SK-N-SH (cell line): Measurements from ENCODE around the gene SNX15. TPM values are rescaled to one million over a fixed set of nuclear protein-coding genes. Genes with fewer than 3 reads are reported as not detected.

Source experiments
- CTCF ChIA-PET: fragments of 300-600, 350-600 bp; formaldehyde crosslinking; extraction: SDS; loops from one replicate; lab custom pipeline; 2021; lab: Yijun Ruan, JAX
- POLR2A ChIA-PET: fragments of 350-600 bp; sonication (Branson Sonifier 250); formaldehyde crosslinking; extraction: SDS; loops from one replicate; lab custom pipeline; 2020; ENCODE audit warnings: antibody characterized with exemption, inconsistent platforms; lab: Yijun Ruan, JAX
- DNase-seq: peaks from one replicate; pipeline ENCODE4 v3.0.0; 2012
- H2AFZ ChIP-seq: fragments of 200-600 bp; sonication (generic); 2 replicates; pipeline ENCODE4 v1.8.1; 2016; ENCODE audit warnings: antibody characterized with exemption, mild to moderate bottlenecking, low read depth
- H3F3A ChIP-seq: fragments of 200-600 bp; sonication (generic); replicated peaks from 2 replicates; pipeline ENCODE3; 2016; ENCODE audit warnings: antibody characterized with exemption, mild to moderate bottlenecking; ENCODE audit not compliant: insufficient read depth
- H3K27ac ChIP-seq, 2 experiments: fragments of 200-500 bp in 1 of 2; fragments of 200-600 bp in 1 of 2; sonication (Bioruptor generic) in 1 of 2; sonication (generic), shearing (Covaris generic) in 1 of 2; 2 replicates each; pipeline versions ENCODE4 v1.5.1 to v1.6.1; 2014 to 2016; ENCODE audit warnings: low read depth in 2 of 2, inconsistent platforms in 1 of 2, low read length in 1 of 2, mild to moderate bottlenecking in 1 of 2, mixed read lengths in 1 of 2
- H3K27me3 ChIP-seq: fragments of 200-600 bp; sonication (generic), shearing (Covaris generic); 2 replicates; pipeline ENCODE4 v1.6.1; 2016; ENCODE audit warnings: mixed run types; ENCODE audit not compliant: insufficient read depth
- H3K36me3 ChIP-seq, 2 experiments: fragments of 200-500 bp in 1 of 2; fragments of 200-600 bp in 1 of 2; sonication (Bioruptor generic) in 1 of 2; sonication (generic) in 1 of 2; replicated peaks in 1 of 2; 2 replicates each; pipeline versions ENCODE3 to v1.5.1; 2014 to 2016; ENCODE audit warnings: low read length in 1 of 2, mild to moderate bottlenecking in 1 of 2; ENCODE audit not compliant: insufficient read depth in 2 of 2, control insufficient read depth in 1 of 2
- H3K4me1 ChIP-seq, 2 experiments: fragments of 200-500 bp in 1 of 2; fragments of 200-600 bp in 1 of 2; sonication (Bioruptor generic) in 1 of 2; sonication (generic), shearing (Covaris generic) in 1 of 2; 2 replicates each; pipeline versions ENCODE4 v1.5.1 to v1.6.1; 2014 to 2016; ENCODE audit warnings: low read depth in 1 of 2, low read length in 1 of 2, mixed run types in 1 of 2; ENCODE audit not compliant: insufficient read depth in 2 of 2, control insufficient read depth in 1 of 2
- H3K4me2 ChIP-seq: fragments of 200-600 bp; sonication (generic), shearing (Covaris generic); 2 replicates; pipeline ENCODE4 v1.6.1; 2017; ENCODE audit warnings: mixed run types
- H3K4me3 ChIP-seq, 2 experiments: fragments of 200-500 bp in 1 of 2; fragments of 200-600 bp in 1 of 2; sonication (Bioruptor generic) in 1 of 2; sonication (generic), shearing (Covaris generic) in 1 of 2; 2 replicates each; pipeline versions ENCODE4 v1.5.1 to v1.8.1; 2014 to 2016; ENCODE audit warnings: low read depth in 2 of 2, inconsistent platforms in 1 of 2, low read length in 1 of 2, mild to moderate bottlenecking in 1 of 2, mixed read lengths in 1 of 2, moderate library complexity in 1 of 2
- H3K79me2 ChIP-seq: fragments of 200-600 bp; sonication (generic); 2 replicates; pipeline ENCODE4 v1.8.1; 2017; ENCODE audit warnings: mild to moderate bottlenecking; ENCODE audit not compliant: insufficient read depth
- H3K9ac ChIP-seq: fragments of 200-600 bp; sonication (generic); 2 replicates; pipeline ENCODE4 v1.6.1; 2017; ENCODE audit warnings: mixed run types
- H3K9me2 ChIP-seq: fragments of 200-600 bp; sonication (generic); 2 replicates; pipeline ENCODE4 v1.6.1; 2017; ENCODE audit warnings: mixed run types
- H3K9me3 ChIP-seq: fragments of 200-600 bp; sonication (generic); 2 replicates; pipeline ENCODE4 v1.6.1; 2017; ENCODE audit warnings: mixed run types, mild to moderate bottlenecking, moderate library complexity
- H4K20me1 ChIP-seq: fragments of 200-600 bp; sonication (generic); 2 replicates; pipeline ENCODE4 v1.6.1; 2017; ENCODE audit warnings: mild to moderate bottlenecking, mixed run types; ENCODE audit not compliant: insufficient read depth
- EZH2phosphoT487 ChIP-seq: fragments of 200-600 bp; sonication (generic); IDR thresholded peaks from 2 replicates; pipeline ENCODE4 v1.6.1; 2017; ENCODE audit warnings: low read depth, mixed run types, mild to moderate bottlenecking, antibody characterized with exemption, moderate library complexity, borderline replicate concordance
- FOXJ3 ChIP-seq: sonication (generic); formaldehyde crosslinking; IDR thresholded peaks from 2 replicates; pipeline ENCODE4 v1.5.1; 2020; ENCODE audit warnings: mild to moderate bottlenecking, missing genetic modification reagents
- FOXM1 ChIP-seq: IDR thresholded peaks from 2 replicates; pipeline ENCODE4 v1.4.0; 2012; ENCODE audit warnings: low read depth, mild to moderate bottlenecking
- GABPA ChIP-seq: IDR thresholded peaks from 2 replicates; pipeline ENCODE4 v1.4.0; 2012; ENCODE audit warnings: low read depth, mild to moderate bottlenecking
- IRF3 ChIP-seq: fragments of 150-350 bp; IDR thresholded peaks from 2 replicates; pipeline ENCODE4 v1.6.1; 2016; ENCODE audit warnings: mild to moderate bottlenecking, low read depth, low read length
- JUND ChIP-seq: IDR thresholded peaks from 2 replicates; pipeline ENCODE4 v1.4.0; 2012
- MEF2A ChIP-seq: IDR thresholded peaks from 2 replicates; pipeline ENCODE4 v1.4.0; 2012; ENCODE audit warnings: low read depth, borderline replicate concordance
- MXI1 ChIP-seq: IDR thresholded peaks from 2 replicates; pipeline ENCODE4 v1.6.1; 2012; ENCODE audit warnings: mild to moderate bottlenecking, low read depth, low read length, improper control_type of control experiment
- POLR2AphosphoS5 ChIP-seq: IDR thresholded peaks from 2 replicates; pipeline ENCODE4 v1.6.1; 2012; ENCODE audit warnings: low read depth, low read length
- SMC3 ChIP-seq: IDR thresholded peaks from 2 replicates; pipeline ENCODE4 v1.6.1; 2012; ENCODE audit warnings: low read depth, low read length, improper control_type of control experiment
- TAF1 ChIP-seq: IDR thresholded peaks from 2 replicates; pipeline ENCODE4 v1.6.1; 2012; ENCODE audit warnings: low read depth, mild to moderate bottlenecking, low read length, moderate library complexity, borderline replicate concordance
- TCF12 ChIP-seq: IDR thresholded peaks from 2 replicates; pipeline ENCODE4 v1.4.0; 2012
- WGBS: methylation state at CpG from one replicate; pipeline ENCODE4 v1.1.6; 2017; ENCODE audit warnings: low lambda C conversion rate; 5-methylcytosine and 5-hydroxymethylcytosine counted together
- polyA plus RNA-seq, 3 experiments: library from polyadenylated mRNA; depleted of rRNA; stranded (reverse); fragments of >200 nt; gene quantifications; 2 replicates each; pipeline ENCODE4 v1.2.3, GENCODE V29; 2012

Gene SNX15
- polyA plus RNA-seq, 1 of the 3 experiments (the other 2 are of a cell fraction), result 17.2 TPM

DNA sequence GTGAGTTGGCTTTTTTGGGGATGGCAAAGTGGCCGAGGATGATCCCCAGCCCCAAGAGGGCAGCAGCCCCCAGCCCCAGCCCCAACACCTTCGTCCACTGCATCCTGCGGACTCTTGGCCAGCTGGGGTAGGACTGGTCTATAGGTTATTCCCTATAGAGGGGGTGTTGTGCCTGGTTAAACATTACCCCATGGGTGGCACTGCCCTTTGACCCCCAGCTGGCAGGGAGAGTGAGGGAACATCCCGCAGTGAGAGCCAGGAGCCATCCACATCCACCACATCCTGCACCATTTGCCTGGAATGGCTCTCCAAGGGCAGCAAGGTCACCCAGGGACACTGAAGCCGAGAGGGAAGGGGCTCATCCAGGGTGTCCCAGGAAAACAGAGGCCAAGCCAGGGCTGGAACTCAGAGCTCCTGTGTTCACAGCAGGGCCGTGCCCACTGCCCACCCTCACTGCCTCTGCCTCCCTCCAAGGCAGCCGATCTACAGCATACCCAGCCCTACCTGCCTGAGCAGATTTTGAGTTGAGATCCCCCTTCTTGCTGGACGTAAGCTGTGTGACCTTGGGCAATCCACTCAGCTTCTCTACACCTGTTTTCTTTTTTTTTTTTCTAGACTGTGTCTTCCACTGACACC is 31.3 kb downstream of the SNX15 start, which contains the start of gene NAALADL1:
Gene NAALADL1, minus strand, starts transcription at position 135 of the 636 bp plus-strand sequence. Its CDS starts 32 bp downstream, at position 103.
- no peak within 1 kb of the TSS for H3K4me3 ChIP-seq
- no peaks in the 10 kb centered on the region for H3K9me3 ChIP-seq
- CTCF ChIA-PET, result no interaction called here
- H3K9me2 ChIP-seq, result no peaks in the 10 kb centered on the region
- H2AFZ ChIP-seq, result no peak within 1 kb of the TSS
- WGBS, result 66% methylated on average over 7 of the region's 8 CpGs
- no peak for TF ChIP-seq JUND
- TF ChIP-seq FOXM1, result no peak
- no peak for TF ChIP-seq TCF12
- no peak for TF ChIP-seq MXI1
- no peak for TF ChIP-seq MEF2A
- TF ChIP-seq FOXJ3 (CRISPR knock-in tag), result no peak
- no peak for TF ChIP-seq TAF1
- TF ChIP-seq SMC3, result no peak
- no peak for TF ChIP-seq GABPA
- no peak for TF ChIP-seq POLR2AphosphoS5
- TF ChIP-seq, all 33 proteins: peak for 0
- Histone ChIP-seq H3K9ac (no peak within 1 kb of the TSS), H3F3A (peaks cover 3% of the 10 kb centered on the region), H3K79me2 (no peaks in the 10 kb centered on the region), H3K36me3 (no peaks in the 10 kb centered on the region), H3K4me1 (no peaks in the 10 kb centered on the region), H3K27ac (no peak within 1 kb of the TSS), H3K27me3 (no peaks in the 10 kb centered on the region), H3K4me2 (no peak within 1 kb of the TSS), H4K20me1 (no peaks in the 10 kb centered on the region)
- DNase-seq, result no peak
- POLR2A ChIA-PET, result no interaction called here

DNA sequence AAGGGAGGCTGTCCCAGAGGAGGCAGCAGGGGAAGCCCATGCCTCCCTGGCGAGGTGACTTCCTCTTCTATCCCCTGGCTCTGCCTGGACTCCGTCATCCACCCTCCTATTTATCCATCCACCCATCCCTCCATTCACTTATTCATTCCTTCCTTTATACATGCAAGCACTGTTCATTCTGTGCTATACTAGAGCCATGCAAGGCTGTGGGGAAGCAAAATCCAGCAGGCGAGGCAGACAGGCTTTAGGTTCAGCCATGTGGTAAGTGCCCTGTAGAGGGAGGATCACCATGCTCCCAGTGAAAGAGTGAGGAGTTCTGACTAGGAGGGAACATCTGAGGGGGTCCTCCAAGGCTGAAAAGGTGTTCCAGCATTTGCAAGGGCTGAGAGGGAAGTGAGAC is 32.3 kb downstream of the SNX15 start:
- no peak for DNase-seq
- POLR2A ChIA-PET, result no interaction called here
- H3K79me2 ChIP-seq, result no peaks in the 10 kb centered on the region
- H3K4me1 ChIP-seq, result no peaks in the 10 kb centered on the region
- no peak overlapping the region for H3K27ac ChIP-seq
- H3K36me3 ChIP-seq, result no peaks in the 10 kb centered on the region
- no peak overlapping the region for H3K4me3 ChIP-seq
- no peak overlapping the region for H2AFZ ChIP-seq
- H3K4me2 ChIP-seq, result no peak overlapping the region
- H3K9me2 ChIP-seq, result no peaks in the 10 kb centered on the region
- CTCF ChIA-PET, result interaction anchor here (1.2 kb wide), 1 partner anchor 46 kb away, joined by 5 read pairs; the partner anchor contains the start of gene ARL2
- no peak overlapping the region for H3K9ac ChIP-seq
- 56% methylated on average over 3 of the region's 3 CpGs for WGBS
- no peak for TF ChIP-seq EZH2phosphoT487
- no peak for TF ChIP-seq MEF2A
- no peak for TF ChIP-seq IRF3
- H3K27me3 ChIP-seq, result no peaks in the 10 kb centered on the region
- H3K9me3 ChIP-seq, result no peaks in the 10 kb centered on the region
- H4K20me1 ChIP-seq, result no peaks in the 10 kb centered on the region
- peaks cover 3% of the 10 kb centered on the region for H3F3A ChIP-seq
